ENCODE measurements around the gene PCDHGB5.
"Not testable (repeated sequence)": the region's sequence is repeated elsewhere in the genome, so short reads cannot be mapped to it uniquely, and the experiment has no call there.

The PCDHGB5 gene

GRCh38 chr5:141382469-141383294 lies 15.1 kb upstream of the PCDHGB5 start, which contains the start of gene PCDHGA7:
Gene PCDHGA7, plus strand, starts transcription at chr5:141382742. Its CDS starts 158 bp downstream, at chr5:141382900.
- DNase-seq (ENCODE audit: low read depth in 2 of 2): no peak

GRCh38 chr5:141383345-141383744 lies 14.4 kb upstream of the PCDHGB5 start:
- DNase-seq (ENCODE audit: low read depth in 2 of 2): no peak

GRCh38 chr5:141384471-141385267 lies 13.1 kb upstream of the PCDHGB5 start:
- DNase-seq (ENCODE audit: low read depth in 2 of 2): no peak

GRCh38 chr5:141387557-141388311 lies 10.0 kb upstream of the PCDHGB5 start, which contains the start of gene PCDHGB4:
Gene PCDHGB4, plus strand, starts transcription at chr5:141387698. Its CDS starts 187 bp downstream, at chr5:141387885.
- not testable (repeated sequence) for DNase-seq (ENCODE audit: low read depth in 2 of 2)

GRCh38 chr5:141388661-141389060 lies 9.1 kb upstream of the PCDHGB5 start:
- no peak for DNase-seq (ENCODE audit: low read depth in 2 of 2)

GRCh38 chr5:141389153-141390042 lies 8.3 kb upstream of the PCDHGB5 start:
- DNase-seq (ENCODE audit: low read depth in 2 of 2): no peak

GRCh38 chr5:141392429-141393198 lies 5.1 kb upstream of the PCDHGB5 start, which contains the start of gene PCDHGA8:
Gene PCDHGA8, plus strand, starts transcription at chr5:141392633. Its CDS starts 181 bp downstream, at chr5:141392814.
- DNase-seq (ENCODE audit: low read depth in 2 of 2): no peak

GRCh38 chr5:141393267-141393666 lies 4.5 kb upstream of the PCDHGB5 start:
- DNase-seq (ENCODE audit: low read depth in 2 of 2): no peak

GRCh38 chr5:141394401-141395187 lies 3.2 kb upstream of the PCDHGB5 start:
- DNase-seq (ENCODE audit: low read depth in 2 of 2): not testable (repeated sequence)

- no peak for DNase-seq (ENCODE audit: low read depth in 2 of 2)
Observed at GRCh38 chr5:141398608-141399007, 861 bp downstream of the PCDHGB5 start.

GRCh38 chr5:141399555-141400258 lies 2.0 kb downstream of the PCDHGB5 start:
- DNase-seq (ENCODE audit: low read depth in 2 of 2): no peak

GRCh38 chr5:141402553-141403243 lies 5.0 kb downstream of the PCDHGB5 start, which contains the start of gene PCDHGA9:
Gene PCDHGA9, plus strand, starts transcription at chr5:141402778. Its CDS starts 175 bp downstream, at chr5:141402953.
- DNase-seq (ENCODE audit: low read depth in 2 of 2): no peak

GRCh38 chr5:141403387-141403786 lies 5.6 kb downstream of the PCDHGB5 start:
- no peak for DNase-seq (ENCODE audit: low read depth in 2 of 2)

GRCh38 chr5:141407790-141408505 lies 10.2 kb downstream of the PCDHGB5 start, which contains the start of gene PCDHGB6:
Gene PCDHGB6, plus strand, starts transcription at chr5:141408021. Its CDS starts 182 bp downstream, at chr5:141408203.
- not testable (repeated sequence) for DNase-seq (ENCODE audit: low read depth in 2 of 2)

GRCh38 chr5:141409598-141410306 lies 12.0 kb downstream of the PCDHGB5 start:
- DNase-seq (ENCODE audit: low read depth in 2 of 2): no peak

- no peak for DNase-seq (ENCODE audit: low read depth in 2 of 2)
Observed at GRCh38 chr5:141411575-141411974, 13.8 kb downstream of the PCDHGB5 start.

Data from activated CD4-positive, alpha-beta T cell treated with anti-CD3 and anti-CD28 coated beads for 24 hours (primary cell).